GM18511 (cell line): ENCODE results near the gene RGPD6.
"Not testable (repeated sequence)": the region's sequence is repeated elsewhere in the genome, so short reads cannot be mapped to it uniquely, and the experiment has no call there.

Experiments used
- ATAC-seq: cut with Tn5 transposase; IDR thresholded peaks from one replicate; pipeline ENCODE4 v1.9.1; 2021; ENCODE audit warnings: mild to moderate bottlenecking, moderate library complexity; ENCODE audit not compliant: unreplicated experiment

RGPD6 gene

DNA sequence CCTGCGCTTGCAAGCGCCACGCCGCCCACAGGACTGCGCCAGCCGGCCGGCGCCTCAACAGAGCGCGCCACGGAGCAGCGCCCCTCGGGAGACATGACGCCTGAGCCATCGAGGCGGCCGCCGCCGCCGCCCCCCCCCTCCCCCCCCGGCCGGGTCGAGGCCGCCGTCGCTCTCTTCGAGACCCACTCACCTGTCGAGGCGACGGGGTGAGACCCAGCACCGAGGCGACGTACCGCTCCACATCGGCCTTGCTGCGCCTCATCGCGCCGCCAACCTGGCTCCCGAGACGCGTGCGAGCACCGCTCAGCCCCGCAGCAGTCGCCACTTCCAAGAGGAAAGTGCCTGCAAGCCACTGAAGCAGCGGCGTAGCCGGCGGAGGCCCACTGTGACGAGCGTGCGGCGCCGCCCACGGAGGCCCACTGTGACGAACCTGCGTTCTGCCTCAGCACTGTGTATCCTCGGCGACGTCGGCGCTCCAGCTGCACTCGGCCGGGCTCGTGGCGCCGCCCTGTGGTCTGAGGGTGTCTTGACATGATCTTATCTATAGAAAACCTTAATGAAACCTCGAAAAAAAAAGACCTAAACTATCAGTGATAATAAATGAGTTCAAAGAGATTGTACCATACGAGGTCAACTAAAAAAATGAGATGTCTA is at the start of gene RGPD6:
RGPD6 (minus strand) TSS at position 460 of the 654 bp plus-strand sequence; CDS start at position 262, 198 bp downstream.
- ATAC-seq, result peak; percentile 99

DNA sequence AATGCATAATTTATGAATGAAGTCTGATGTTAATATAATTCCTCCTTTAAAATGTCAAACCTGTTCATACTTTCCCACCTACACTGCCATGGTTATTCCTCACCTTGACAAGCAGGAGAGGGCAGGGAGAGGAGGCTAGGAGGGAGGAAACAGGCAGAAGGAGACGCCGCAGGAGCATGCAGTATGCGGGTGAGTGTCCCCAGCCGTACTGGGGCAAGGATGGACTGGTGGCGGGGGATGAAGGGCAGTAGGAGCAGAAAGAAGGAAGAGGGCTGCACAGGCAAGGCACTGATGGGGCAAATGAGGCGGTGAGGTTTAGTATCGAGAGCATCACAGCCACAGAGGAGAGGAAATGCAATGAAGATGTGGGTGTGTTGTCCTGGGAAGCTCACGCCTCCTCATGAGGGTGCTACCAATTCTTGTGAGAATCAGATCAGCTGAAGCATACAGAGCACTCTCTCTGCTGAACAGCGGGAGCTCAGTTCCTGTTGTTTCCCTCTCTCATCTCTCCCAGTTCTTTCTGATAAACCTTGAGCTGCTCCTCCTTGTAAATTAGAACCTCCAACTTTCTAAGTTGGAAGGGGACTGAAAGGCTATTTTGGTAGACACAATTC is 42.4 kb upstream of the RGPD6 start:
- ATAC-seq, result not testable (repeated sequence)

DNA sequence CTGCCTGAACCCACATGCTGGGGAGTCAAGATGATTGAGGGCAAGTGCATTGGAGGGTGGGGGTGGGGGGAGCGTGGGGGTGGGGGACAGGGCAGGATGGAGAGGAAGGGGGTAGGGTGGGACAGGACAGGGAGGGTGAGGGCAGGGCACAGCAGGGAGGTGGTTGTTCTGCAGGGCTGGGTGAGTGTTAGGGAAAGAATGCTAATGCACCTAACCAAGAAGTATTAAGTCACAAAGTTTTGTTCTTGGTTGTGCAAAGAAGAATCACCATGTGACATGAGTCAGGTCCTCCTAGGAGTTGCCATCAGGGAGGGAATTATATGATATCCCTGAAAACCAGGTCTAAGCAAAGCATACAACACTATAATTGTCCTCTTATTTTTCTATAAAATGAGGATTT is 36.9 kb upstream of the RGPD6 start:
- not testable (repeated sequence) for ATAC-seq

DNA sequence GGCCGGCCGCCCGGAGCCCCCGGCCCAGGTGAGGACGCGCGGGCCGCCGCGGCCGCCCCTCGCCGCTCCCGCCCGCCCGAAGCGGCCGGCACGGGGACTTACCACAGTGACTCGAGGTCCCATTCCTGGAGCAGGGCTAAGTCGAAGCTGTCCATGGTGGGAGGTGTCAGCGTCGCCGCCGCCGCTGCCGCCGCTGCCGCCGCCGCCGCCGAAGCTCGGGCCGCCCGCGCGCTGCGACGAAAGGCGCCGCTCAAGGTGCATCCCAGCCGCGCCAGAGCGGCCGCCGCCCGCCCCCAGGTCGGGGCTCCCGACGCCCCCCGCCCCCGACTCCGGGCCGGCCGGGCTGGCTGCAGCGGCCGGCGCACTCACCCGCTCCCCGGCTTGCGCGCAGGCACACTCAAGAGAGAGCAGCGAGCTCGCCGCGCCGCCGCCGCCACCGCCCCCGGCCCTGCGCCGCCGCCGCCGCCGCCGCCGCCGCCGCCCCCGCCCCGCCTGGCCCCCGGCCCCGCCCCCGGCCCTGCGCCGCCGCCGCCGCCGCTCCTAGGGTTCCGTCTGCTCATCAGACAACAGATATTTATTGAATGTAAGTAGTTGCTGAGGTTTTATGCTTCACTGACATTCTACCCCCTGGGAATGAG is 33.7 kb upstream of the RGPD6 start:
- ATAC-seq, result not testable (repeated sequence)

DNA sequence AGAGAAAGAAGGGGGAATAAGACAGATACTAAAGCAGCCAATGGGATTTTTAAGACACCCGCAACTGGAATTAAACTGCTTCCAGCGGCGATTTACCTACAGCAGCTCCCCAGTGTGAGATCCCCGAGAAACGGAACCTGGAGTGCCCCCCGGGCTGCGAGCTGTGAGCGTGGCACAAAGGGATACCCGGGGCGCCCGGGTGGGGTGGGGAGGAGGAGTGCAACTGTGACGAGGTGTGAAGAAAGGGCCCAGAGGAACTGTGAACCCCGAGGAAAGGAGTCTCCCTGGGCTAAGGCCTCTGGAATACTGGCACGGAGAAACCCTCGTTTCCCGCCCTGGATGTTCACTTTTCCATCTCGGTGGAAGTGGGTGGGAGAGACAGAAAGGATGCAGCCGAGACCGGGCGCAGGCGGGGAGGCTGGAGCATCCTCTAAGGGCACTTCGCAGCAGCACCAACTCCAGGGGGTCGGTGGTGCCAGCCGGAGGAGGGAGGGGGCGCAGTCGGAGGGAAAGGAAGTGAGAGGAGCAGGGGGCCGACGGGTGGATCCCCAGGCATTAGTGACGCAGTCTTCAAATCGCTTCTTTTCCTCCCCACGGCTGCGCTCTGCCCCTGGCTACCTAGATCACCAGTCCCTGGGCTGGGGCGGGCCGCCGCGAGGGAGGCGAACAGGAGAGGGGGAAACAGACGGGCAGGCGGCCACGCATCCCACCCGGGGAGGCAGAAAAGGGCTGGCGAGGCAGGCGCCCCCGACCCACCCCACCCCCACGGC is 33.0 kb upstream of the RGPD6 start:
- not testable (repeated sequence) for ATAC-seq

DNA sequence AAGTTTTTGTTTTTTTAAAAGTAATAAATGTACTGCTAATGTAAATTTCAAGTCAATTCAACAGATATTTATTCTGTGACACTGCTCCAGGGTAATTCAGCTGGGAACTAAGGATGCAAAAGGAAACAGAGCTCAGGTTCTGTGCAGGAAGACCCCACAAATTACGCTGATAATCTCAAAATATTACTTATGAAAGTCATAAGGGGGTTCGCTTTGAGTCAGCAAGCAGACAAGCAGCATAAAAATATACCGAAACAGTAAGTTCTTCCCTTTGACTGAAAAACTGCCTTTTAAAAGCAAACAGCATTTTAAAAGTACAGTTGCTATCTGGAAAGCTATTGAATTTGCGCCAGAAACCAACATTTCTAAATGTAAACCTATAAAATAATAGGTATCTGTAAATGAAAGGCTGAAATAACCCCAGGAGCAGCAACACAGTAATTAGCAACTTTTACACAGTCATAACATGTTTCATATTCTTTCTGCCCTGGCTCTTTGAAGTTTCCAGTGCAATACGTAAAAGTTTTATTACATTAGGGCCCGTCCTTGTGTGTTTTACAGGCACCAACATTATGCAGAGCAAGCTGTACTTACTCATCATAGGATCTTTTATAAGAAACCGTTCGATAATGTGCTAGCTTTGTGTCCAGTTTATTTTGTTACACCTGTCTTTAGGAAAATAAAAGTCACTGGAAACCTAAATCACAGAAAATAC is 31.9 kb upstream of the RGPD6 start:
- ATAC-seq, result not testable (repeated sequence)

DNA sequence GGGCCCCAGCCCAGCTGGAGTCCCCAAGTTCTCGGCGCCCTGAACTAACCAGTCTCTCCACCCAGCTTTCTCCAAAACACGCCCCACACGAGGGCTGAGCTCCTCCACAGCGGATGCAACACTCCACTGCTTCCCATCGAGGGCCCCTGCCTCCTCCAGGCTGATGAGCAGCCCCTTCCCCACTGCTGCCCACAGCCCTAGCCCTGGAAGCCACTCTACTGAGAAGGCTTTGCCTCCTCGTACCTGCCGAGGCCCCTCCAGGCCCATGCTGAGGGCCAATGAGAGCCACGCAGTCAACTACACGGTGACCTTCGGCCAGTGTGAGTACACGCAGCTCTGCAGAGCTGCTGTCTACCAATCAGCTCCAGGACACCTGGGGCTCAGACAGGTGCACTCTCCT is 28.0 kb upstream of the RGPD6 start:
- ATAC-seq, result not testable (repeated sequence)

DNA sequence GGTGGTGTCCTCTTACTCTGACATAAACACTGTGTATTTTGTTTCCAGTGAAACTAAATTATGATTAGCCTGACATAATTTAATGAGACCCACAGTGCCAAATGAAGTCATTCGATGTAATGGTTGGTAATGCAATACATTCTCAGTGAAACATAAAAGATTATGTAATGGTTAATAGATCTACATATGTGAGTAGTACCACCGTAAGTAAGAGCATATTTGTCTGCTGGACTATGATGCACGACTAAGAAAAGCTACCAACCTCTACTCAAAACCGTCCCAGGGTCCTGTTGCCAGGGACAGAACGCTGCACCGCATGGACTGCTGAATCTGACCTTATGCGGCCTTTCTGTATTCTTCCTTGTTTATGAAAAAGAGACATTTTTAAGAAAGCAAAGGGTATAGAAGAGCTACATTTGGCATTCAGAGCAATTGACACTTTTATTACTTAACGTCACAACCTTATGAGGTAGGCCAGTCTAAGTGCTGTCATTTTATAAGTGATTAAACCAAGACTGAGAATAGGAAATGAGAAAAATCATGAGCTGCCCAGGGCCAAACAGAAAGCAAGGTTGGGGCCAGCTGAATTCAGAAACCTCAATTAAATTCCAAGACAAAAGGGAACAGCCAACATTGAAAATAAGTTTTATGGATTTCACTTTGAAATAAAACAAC is 27.0 kb upstream of the RGPD6 start:
- not testable (repeated sequence) for ATAC-seq

DNA sequence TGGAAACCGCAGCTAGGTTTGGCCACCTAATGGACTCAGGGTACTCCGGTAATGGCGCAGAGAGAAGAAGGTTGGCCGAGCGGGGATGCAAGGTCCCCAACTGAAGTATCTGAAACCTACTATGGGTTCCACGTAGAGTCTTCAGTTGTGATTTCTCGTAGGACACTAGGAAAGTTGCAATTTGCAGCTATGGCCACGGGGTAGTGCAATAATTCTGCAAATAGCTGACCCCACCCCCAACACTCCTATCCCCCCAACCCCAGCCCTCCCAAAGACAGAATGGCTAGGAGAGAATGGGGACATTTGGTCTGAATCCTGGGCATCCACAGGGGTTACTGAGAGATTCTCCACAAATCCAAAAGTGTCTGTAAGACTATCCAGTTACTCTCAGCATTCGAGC is 25.1 kb upstream of the RGPD6 start:
- not testable (repeated sequence) for ATAC-seq

DNA sequence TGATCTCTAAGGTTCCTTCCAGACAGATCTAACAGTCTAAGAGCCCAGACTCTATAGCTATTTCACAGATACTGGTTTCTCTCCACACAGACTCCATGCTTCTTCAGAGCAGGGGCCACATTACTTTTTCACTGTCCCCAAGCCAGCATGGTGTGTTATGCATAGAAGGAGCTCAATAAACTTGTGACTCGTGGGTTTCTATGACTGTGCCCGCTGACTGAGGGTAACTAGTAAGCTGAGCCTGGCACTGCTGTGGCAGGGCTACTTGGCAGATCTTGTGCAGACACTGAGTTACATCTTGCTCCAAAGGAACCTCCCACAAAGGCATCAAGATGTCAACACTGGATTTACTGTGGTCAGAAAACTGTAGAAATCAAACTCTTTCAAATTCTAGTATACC is 15.0 kb upstream of the RGPD6 start:
- not testable (repeated sequence) for ATAC-seq

DNA sequence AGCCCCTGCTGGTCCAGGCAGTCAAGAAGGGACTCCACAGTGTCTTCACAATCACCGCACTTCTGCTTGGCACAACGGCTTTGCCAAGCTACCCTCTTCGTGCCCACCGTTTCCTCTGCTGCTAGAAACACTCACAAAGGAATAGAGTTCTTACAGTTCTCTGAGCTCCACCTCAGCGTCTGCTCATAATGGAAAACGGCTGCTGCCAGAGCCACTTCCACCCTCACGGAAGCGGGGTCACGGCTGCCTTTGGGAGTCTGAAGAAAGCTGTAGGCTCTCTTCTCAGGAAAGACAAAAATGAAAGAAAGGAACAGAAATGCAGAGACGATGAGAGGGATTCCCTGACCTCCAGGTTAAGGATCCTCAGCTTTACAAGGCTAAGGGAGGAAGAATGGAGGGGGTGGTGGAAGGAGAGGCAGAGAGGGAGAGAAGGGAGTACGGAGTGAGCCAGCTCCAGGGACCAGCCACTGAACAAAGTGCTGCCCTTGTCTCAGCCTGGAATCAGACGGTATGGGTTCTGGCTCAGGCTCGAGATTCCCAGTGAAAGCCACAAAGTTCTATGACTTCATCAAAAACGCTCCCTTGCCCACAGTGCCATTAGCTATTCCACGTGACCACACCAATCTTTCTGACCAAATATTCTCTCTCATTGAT is 12.8 kb upstream of the RGPD6 start:
- ATAC-seq, result not testable (repeated sequence)

DNA sequence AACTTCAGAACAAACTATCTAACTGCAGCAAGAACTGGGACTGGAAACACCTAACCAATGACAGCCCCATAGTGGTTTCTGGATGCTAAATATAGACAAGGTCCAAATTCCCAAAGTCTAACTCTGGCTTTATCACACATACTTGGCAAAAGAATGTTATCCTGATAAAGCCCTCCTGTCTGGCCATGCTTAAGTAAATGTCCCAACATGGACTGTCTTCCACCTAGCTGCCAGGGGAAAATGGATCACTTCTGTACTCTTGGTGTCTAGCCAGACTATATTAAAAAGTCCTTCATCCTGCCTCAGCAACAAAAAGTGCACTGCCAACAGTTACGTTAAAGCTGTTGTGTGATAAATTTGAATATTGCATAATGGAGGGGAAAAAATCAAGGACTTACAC is 11.5 kb upstream of the RGPD6 start:
- ATAC-seq, result not testable (repeated sequence)

DNA sequence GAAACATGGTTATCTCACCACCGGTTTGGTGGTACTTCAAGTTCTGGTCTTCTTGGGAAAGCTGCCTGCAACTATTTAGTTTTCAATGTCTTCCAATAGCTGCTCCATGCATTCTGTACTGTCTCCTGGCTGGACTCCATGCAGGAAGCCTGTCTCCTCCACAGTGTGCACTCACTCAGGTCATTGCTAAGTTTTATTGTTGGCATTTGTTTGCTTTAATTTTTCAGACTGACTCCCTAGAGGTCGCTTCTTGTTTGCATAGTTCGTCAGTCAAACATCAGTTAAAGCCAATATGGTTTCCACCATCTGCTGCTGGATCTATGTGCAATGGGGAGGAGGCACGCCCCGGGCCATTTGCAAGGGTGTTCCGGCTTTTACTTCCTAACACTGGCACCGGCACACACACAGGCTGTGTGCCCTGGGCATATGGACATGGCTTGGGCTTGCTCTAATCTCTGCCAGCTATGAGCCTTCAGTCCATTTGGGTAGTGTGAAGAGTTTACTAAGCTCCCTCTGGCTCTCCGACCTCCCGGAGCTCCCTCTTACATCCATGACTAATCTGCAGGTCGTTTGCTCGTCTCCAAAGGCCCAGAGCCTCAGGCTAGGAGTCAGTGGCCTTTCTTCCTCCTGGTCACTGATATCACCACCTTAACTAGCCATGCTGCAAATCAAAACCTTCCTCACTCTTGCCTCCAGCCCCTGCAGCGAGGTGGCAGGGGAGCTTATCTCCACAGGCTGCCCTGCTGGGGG is 2.4 kb upstream of the RGPD6 start:
- ATAC-seq, result not testable (repeated sequence)

DNA sequence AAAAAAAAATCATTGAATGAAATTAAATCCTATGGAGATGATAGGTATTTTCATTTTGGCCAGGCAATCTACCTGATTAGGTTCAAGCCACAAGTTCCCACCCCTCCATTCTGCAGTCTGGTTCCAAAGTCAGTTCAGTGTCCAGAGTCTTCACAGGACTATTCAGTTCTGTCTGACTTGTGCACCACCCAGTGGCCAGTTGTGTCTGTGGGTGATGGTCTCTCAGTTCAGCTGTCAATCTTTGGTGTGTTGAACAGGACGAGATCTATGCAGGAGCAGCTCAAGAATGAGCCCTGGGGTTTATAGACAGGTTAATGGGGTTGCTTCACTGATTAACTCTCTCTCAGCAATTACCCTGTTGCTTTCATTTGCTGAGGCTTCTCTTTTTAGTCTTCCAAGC is 1.4 kb upstream of the RGPD6 start:
- ATAC-seq, result peak; percentile 60

DNA sequence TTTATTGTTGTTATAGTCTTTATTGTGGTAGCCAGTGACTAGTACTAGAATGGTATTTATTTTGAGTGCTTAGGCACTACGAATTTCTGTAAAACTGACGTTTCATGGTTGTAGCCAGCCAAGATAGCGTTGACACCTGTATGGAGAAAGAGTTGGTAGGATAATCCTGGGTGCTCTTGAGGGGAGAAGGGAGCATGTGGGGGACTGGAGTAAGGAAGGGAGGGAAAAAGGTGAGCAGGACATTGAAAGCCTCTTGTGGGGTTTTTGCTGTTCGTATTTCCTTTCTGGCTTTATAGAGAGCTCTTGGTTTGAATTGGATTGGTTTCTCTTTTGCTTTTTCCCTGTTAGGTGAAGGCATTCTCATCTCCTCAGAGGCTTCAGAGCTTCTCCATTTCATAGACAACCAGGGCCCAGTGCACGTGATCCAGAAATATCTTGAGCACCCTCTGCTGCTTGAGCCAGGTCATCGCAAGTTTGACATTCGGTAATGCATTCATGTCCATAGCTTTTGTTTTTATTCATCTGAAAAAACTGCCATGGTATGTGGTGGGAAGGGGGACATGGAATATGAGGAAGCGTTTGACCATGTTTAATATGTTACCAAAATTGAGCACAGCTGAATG is 77.2 kb downstream of the RGPD6 start:
- ATAC-seq, result peak; percentile 74

DNA sequence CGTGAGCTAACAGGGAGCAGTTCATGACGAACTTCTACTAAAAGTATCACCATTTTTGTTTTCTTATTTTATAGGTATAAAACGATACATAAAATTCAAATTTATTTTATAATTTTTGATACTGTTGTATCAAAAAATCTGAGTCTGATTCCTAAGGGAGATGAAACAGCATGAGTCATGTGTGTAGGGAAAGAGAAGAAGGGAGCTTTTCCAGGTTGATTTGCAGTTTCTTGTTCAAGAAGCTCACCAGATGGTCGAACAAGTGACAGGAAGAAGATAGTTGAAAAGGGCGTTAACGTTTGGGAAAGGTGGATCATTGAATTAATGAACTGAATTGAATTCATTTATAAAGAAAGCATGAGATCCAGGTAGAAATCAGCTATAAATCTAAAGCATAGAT is 81.0 kb downstream of the RGPD6 start:
- not testable (repeated sequence) for ATAC-seq

DNA sequence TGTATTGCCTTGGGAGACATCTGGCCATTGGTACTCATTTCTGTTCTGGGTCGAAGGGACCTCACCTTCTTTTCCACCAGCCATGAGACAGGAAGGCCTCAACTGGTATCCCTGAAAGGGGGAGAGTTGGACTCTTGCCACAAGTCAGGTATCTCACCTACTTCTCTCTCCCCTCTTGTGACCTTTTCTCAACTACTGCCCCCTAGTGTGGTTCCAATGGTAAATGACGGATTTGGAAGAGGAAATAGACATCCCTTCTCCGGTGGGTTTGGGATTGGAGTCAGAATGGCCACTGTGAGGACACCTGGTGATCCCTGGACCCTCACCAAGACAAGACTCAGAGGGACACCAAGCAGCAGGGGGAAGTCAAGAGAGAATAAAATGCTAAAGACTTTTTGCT is 82.5 kb downstream of the RGPD6 start:
- ATAC-seq, result not testable (repeated sequence)

DNA sequence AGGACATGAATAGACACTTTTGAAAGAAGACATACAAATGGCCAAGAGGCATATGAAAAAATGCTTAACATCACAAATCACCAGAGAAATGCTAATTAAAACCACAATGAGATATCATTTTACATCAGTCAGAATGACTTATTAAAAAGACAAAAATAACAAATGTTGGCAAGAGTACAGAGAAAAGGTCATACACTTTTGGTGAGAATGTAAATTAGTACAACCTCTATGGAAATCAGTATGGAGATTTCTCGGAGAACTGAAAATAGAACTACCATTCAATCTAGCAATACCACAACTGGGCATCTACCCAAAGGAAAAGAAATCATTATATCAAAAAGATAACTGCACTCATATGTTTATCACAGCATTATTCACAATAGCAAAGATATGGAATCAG is 88.0 kb downstream of the RGPD6 start:
- ATAC-seq, result not testable (repeated sequence)
